ENCODE data around the gene TMEM175.

- no peak for TF ChIP-seq EZH2 (IDR thresholded peaks at IDR 0.05; ENCODE audit: borderline replicate concordance, insufficient read depth, low read depth, low read length, poor library complexity, severe bottlenecking)
- TF ChIP-seq CTCF (IDR thresholded peaks at IDR 0.05): no peak
Observed at GRCh38 chr4:960140-960635, 27.9 kb downstream of the TMEM175 start.
